K562 (cell line): ENCODE data around the gene ALDH18A1. TPM values are rescaled to one million over a fixed set of nuclear protein-coding genes. Genes with fewer than 3 reads are reported as not detected.
"Not testable (repeated sequence)": the region's sequence is repeated elsewhere in the genome, so short reads cannot be mapped to it uniquely, and the experiment has no call there.

Source experiments
- ATAC-seq: fragments of 200-7000 bp; cut with Tn5 transposase; 3 replicates; pipeline ENCODE4 v1.9.1; 2020; ENCODE audit warnings: moderate library complexity
- BruUV-seq: library from RNA; stranded (reverse); fragments of 400-500 nt; replicated peaks from 2 replicates; lab custom pipeline; 2021; lab: Mats Ljungman, UMichigan
- CTCF ChIA-PET: fragments of 300-600 bp; formaldehyde crosslinking; extraction: SDS; loops from one replicate; lab custom pipeline; 2021; ENCODE audit warnings: low intra/inter-chr PET ratio; lab: Yijun Ruan, JAX
- POLR2A ChIA-PET: fragments of 300-600, 350-650 bp; sonication (Branson Sonifier 250); formaldehyde crosslinking; extraction: SDS; loops from one replicate; lab custom pipeline; 2021; ENCODE audit warnings: antibody characterized with exemption, inconsistent platforms; lab: Yijun Ruan, JAX
- DNase-seq, 4 experiments: peaks; one replicate each; pipeline versions ENCODE4 v3.0.0 to v3.0.0-alpha.2; 2011 to 2018; ENCODE audit warnings: low spot score in 3 of 4, mixed read lengths in 3 of 4; ENCODE audit errors: extremely low read depth in 1 of 4
- FAIRE-seq: peaks from 2 replicates; lab custom pipeline; 2011; peaks lifted over from hg19 to GRCh38; lab: Jason Lieb, UNC
- H2AFZ ChIP-seq: 2 replicates; pipeline ENCODE4 v1.6.0; 2011; ENCODE audit warnings: low read depth, low read length, control low read depth, inconsistent platforms
- H3K27ac ChIP-seq: fragments of 200-600 bp; 3 replicates; pipeline ENCODE4 v1.8.0; 2011; ENCODE audit warnings: low read depth, mild to moderate bottlenecking, control low read depth, inconsistent platforms, low read length, moderate library complexity, mixed read lengths; ENCODE audit errors: extremely low read depth
- H3K27me3 ChIP-seq, 2 experiments: fragments of 300-600 bp in 1 of 2; 2 replicates in 1 of 2; 3 replicates in 1 of 2; pipeline versions ENCODE4 v1.6.0 to v1.8.0; 2011; ENCODE audit warnings: inconsistent platforms in 2 of 2, low read length in 2 of 2, mild to moderate bottlenecking in 1 of 2, mixed read lengths in 1 of 2, moderate library complexity in 1 of 2; ENCODE audit not compliant: control insufficient read depth in 2 of 2, insufficient read depth in 2 of 2
- H3K36me3 ChIP-seq: fragments of 300-600 bp; 3 replicates; pipeline ENCODE4 v1.8.0; 2011; ENCODE audit warnings: mild to moderate bottlenecking, low read length, inconsistent platforms; ENCODE audit not compliant: control insufficient read depth, insufficient read depth
- H3K4me1 ChIP-seq, 2 experiments: fragments of 200-600 bp in 1 of 2; replicated peaks in 1 of 2; 2 replicates in 1 of 2; 3 replicates in 1 of 2; pipeline versions ENCODE4 v1.5.1 to v1.8.0; 2011; ENCODE audit warnings: inconsistent platforms in 2 of 2, low read length in 2 of 2, mild to moderate bottlenecking in 1 of 2, mixed read lengths in 1 of 2, moderate library complexity in 1 of 2; ENCODE audit not compliant: control insufficient read depth in 2 of 2, insufficient read depth in 2 of 2
- H3K4me2 ChIP-seq: 2 replicates; pipeline ENCODE4 v1.6.1; 2011; ENCODE audit warnings: low read length, control low read depth, inconsistent platforms, mixed read lengths; ENCODE audit not compliant: insufficient read depth
- H3K4me3 ChIP-seq: fragments of 200-600 bp; sonication (generic), shearing (Covaris generic); 2 replicates; pipeline ENCODE4 v1.5.1; 2016; ENCODE audit warnings: control low read depth, inconsistent platforms
- H3K79me2 ChIP-seq: fragments of 200-600 bp; 3 replicates; pipeline ENCODE4 v1.8.0; 2011; ENCODE audit warnings: low read length, inconsistent platforms; ENCODE audit not compliant: control insufficient read depth, insufficient read depth
- H3K9ac ChIP-seq, 2 experiments: 2 replicates each; pipeline versions ENCODE4 v1.6.0 to v1.6.1; 2011; ENCODE audit warnings: low read depth in 2 of 2, low read length in 2 of 2, control low read depth in 1 of 2, inconsistent platforms in 1 of 2, mild to moderate bottlenecking in 1 of 2, mixed read lengths in 1 of 2; ENCODE audit not compliant: insufficient read depth in 1 of 2
- H3K9me1 ChIP-seq: one replicate; pipeline ENCODE4 v1.6.0; 2011; ENCODE audit warnings: inconsistent platforms, mild to moderate bottlenecking, low read length, moderate library complexity; ENCODE audit not compliant: control insufficient read depth, insufficient read depth
- H3K9me3 ChIP-seq: replicated peaks from 2 replicates; pipeline ENCODE4 v1.5.1; 2011; ENCODE audit warnings: low read depth, low read length, inconsistent platforms; ENCODE audit not compliant: control insufficient read depth, insufficient read depth
- H4K20me1 ChIP-seq: replicated peaks from 2 replicates; pipeline ENCODE4 v1.6.1; 2011; ENCODE audit warnings: low read length, inconsistent platforms, mixed read lengths; ENCODE audit not compliant: control insufficient read depth, insufficient read depth
- ZNF146 ChIP-seq: IDR thresholded peaks from one replicate; pipeline ENCODE4 v1.6.1; 2018; ENCODE audit warnings: missing compliant biosample characterization; ENCODE audit not compliant: unreplicated experiment
- ZNF408 ChIP-seq: fragments of 250-450 bp; sonication (Bioruptor Pico); IDR thresholded peaks from 2 replicates; pipeline ENCODE4 v1.4.0; 2020; ENCODE audit warnings: low read depth, mild to moderate bottlenecking, moderate library complexity
- WGBS: fragments of 100-300 bp; shearing (Covaris generic); methylation state at CpG from one replicate; pipeline ENCODE4 v1.1.6; 2016; ENCODE audit warnings: low coverage, mixed read lengths; ENCODE audit not compliant: insufficient coverage; ENCODE audit errors: missing lambda C conversion rate; 5-methylcytosine and 5-hydroxymethylcytosine counted together
- in situ Hi-C: fragments of 300-500 bp; cut with MboI; formaldehyde crosslinking; loops from 4 replicates; pipeline ENCODE4 v1.15.0; 2018; ENCODE audit warnings: inconsistent platforms, mixed read lengths
- intact Hi-C: fragments of 100-400 bp; cut with micrococcal nuclease; formaldehyde crosslinking; loops from 2 replicates; pipeline ENCODE4 v1.14.2; 2022
- polyA plus RNA-seq, 8 experiments: library from polyadenylated mRNA; depleted of rRNA in 4 of 8; stranded (reverse) in 5 of 8; unstranded in 3 of 8; fragments of >200 nt; fragmentation: Nextera tagmentation in 2 of 8; fragmentation: Illumina TruSeq in 1 of 8; extraction: Ambion mirVana in 2 of 8; extraction: Trizol in 1 of 8; gene quantifications; 2 replicates each; pipeline versions ENCODE4 v1.2.1 to v1.2.3, GENCODE V29; 2011 to 2014; ENCODE audit warnings: inconsistent platforms in 1 of 8, missing spikeins in 1 of 8
- total RNA-seq, 7 experiments: library from RNA; depleted of rRNA in 6 of 7; stranded (reverse); fragments of >200 nt in 6 of 7; fragmentation: Illumina TruSeq in 2 of 7; extraction: Trizol in 2 of 7; gene quantifications; 2 replicates each; pipeline versions ENCODE4 v1.2.1 to v1.2.3, GENCODE V29; 2011 to 2021; ENCODE audit warnings: low replicate concordance in 1 of 7

ALDH18A1 gene
- total and polyA plus RNA-seq, 9 of the 15 experiments (the other 6 are each of a cell fraction or from before 2014, with no cell fraction given), result 12.0 to 83.3 (median 43.8) TPM

DNA sequence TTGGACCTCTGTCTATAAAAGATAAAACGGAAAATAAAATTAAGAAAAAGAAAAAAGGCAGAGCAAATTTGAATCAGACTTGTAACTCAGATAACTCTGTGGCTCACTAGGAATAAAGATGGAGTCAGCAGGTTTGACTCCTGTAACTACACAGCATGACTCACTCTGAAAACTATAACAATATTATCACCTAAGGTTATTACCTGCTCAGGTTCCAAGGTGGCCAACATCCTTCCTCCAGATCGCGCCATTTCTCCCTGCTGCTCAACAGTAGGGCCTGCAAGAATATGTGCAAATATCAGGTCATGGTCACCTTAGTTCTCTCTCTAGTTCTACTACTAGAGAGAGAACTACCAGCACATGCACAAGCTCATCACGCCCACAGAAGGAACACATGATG, 30.0 kb downstream of the ALDH18A1 start:
- DNase-seq (no peak), ATAC-seq (no peak), FAIRE-seq (no peak)
- H3K4me3 ChIP-seq, result no peak overlapping the region
- no peak overlapping the region for H3K27ac ChIP-seq
- no peaks in the 10 kb centered on the region for H4K20me1 ChIP-seq
- no peak overlapping the region for H2AFZ ChIP-seq
- no peaks in the 10 kb centered on the region for H3K9me1 ChIP-seq
- POLR2A ChIA-PET, result interaction anchor here (1.1 kb wide), 1 partner anchor 8 kb away, joined by 3 read pairs; no protein-coding TSS in a partner anchor
- in situ Hi-C loops (no loop called here), intact Hi-C loops (no loop called here)
- no peak overlapping the region for H3K9ac ChIP-seq
- H3K27me3 ChIP-seq, result no peaks in the 10 kb centered on the region
- no peaks in the 10 kb centered on the region for H3K9me3 ChIP-seq
- H3K4me2 ChIP-seq, result no peak overlapping the region
- no peaks in the 10 kb centered on the region for H3K79me2 ChIP-seq
- CTCF ChIA-PET, result no interaction called here
- peaks cover 59% of the 10 kb centered on the region; the same call in 2 of the 3 replicates for H3K36me3 ChIP-seq
- WGBS, result 87% methylated on average over 4 of the region's 4 CpGs
- no TSS peak for BruUV-seq
- no peak for TF ChIP-seq ZNF408 (CRISPR knock-in tag)
- no peaks in the 10 kb centered on the region for H3K4me1 ChIP-seq

DNA sequence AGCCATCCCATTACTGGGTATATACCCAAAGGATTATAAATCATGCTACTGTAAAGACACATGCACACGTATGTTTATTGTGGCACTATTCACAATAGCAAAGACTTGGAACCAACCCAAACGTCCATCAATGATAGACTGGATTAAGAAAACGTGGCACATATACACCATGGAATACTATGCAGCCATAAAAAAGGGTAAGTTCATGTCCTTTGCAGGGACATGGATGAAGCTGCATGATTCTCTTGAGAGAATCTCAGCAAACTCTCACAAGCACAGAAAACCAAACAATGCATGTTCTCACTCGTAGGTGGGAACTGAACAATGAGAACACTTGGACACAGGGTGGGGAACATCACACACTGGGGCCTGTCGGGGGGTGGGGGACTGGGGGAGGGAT, 36.1 kb downstream of the ALDH18A1 start:
- H3K79me2 ChIP-seq, H3K4me1 ChIP-seq, CTCF ChIA-PET, H3K27me3 ChIP-seq, POLR2A ChIA-PET, BruUV-seq, H3K9me3 ChIP-seq, intact Hi-C loops, DNase-seq, H3K27ac ChIP-seq, H4K20me1 ChIP-seq, ATAC-seq, H3K4me2 ChIP-seq, FAIRE-seq, H3K4me3 ChIP-seq, H3K9ac ChIP-seq, H2AFZ ChIP-seq, H3K9me1 ChIP-seq: not testable (repeated sequence)
- H3K36me3 ChIP-seq, result peaks cover 52% of the 10 kb centered on the region; the same call in 2 of the 3 replicates
- in situ Hi-C loops, result loop anchor here (25.0 kb wide), 2 partner anchors 483 to 1008 kb away; no protein-coding TSS in a partner anchor
- TF ChIP-seq ZNF146 (CRISPR knock-in tag), result peak; percentile 73
- 6% methylated on average over 2 of the region's 5 CpGs for WGBS
